Epithelial cell of esophagus (primary cell): Measurements from ENCODE around the gene PDIA4.

Source experiments
- DNase-seq: peaks from one replicate; pipeline ENCODE4 v3.0.0; 2010; ENCODE audit warnings: low read depth
- H3K4me3 ChIP-seq: 2 replicates; pipeline ENCODE4 v1.5.1; 2011; ENCODE audit warnings: mild to moderate bottlenecking, low read length, control low read depth
- TF ChIP-seq, protein P1 (sequence below): IDR thresholded peaks from 2 replicates; pipeline ENCODE4 v1.5.1; 2011; ENCODE audit warnings: low read depth, mild to moderate bottlenecking, low read length, control low read depth, inconsistent platforms; ENCODE audit not compliant: insufficient read depth; ENCODE audit errors: missing control alignments

PDIA4 gene

DNA sequence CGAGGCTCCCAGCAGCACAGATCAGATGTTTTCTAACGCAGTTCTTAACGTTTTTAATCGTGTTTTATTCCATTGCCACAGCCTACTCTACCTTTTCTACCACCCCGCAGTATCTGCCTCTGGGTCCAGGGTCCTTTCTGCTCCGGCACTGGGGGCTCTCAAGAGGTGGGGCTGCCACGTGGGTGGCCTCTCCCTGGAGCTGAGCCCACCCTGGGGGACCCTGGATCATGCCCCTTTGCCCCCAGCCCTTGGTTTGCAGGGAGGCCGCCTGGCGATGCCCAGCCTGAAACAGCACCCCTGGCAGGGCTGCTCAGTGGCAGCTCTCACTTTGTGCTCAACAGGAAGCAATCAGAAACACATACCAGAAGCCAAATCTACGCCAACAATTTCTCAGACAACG is 25.3 kb downstream of the PDIA4 start:
- TF ChIP-seq, protein P1, sequence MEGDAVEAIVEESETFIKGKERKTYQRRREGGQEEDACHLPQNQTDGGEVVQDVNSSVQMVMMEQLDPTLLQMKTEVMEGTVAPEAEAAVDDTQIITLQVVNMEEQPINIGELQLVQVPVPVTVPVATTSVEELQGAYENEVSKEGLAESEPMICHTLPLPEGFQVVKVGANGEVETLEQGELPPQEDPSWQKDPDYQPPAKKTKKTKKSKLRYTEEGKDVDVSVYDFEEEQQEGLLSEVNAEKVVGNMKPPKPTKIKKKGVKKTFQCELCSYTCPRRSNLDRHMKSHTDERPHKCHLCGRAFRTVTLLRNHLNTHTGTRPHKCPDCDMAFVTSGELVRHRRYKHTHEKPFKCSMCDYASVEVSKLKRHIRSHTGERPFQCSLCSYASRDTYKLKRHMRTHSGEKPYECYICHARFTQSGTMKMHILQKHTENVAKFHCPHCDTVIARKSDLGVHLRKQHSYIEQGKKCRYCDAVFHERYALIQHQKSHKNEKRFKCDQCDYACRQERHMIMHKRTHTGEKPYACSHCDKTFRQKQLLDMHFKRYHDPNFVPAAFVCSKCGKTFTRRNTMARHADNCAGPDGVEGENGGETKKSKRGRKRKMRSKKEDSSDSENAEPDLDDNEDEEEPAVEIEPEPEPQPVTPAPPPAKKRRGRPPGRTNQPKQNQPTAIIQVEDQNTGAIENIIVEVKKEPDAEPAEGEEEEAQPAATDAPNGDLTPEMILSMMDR, result no peak
- DNase-seq, result no peak
- no peak overlapping the region for H3K4me3 ChIP-seq

DNA sequence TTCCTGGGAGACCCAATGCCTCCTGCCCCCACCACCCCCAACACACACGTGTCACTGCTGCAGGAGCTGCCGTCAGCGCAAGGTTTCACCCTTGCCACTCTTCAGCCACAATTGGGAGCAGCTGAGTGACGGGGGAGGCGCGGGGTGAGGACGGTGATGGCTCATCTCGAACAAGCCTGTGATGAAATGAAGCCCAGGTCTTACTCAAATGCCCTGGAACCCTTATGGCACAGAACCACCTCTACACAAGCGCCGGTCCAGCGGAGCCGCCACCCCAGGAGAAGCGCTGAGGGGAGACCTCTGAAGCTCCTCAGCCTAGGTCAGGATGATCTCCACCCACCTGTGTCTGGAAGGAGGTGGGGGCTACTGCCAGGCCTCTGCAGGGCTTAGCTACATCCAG is 25.7 kb downstream of the PDIA4 start:
- TF ChIP-seq, protein P1, result no peak

DNA sequence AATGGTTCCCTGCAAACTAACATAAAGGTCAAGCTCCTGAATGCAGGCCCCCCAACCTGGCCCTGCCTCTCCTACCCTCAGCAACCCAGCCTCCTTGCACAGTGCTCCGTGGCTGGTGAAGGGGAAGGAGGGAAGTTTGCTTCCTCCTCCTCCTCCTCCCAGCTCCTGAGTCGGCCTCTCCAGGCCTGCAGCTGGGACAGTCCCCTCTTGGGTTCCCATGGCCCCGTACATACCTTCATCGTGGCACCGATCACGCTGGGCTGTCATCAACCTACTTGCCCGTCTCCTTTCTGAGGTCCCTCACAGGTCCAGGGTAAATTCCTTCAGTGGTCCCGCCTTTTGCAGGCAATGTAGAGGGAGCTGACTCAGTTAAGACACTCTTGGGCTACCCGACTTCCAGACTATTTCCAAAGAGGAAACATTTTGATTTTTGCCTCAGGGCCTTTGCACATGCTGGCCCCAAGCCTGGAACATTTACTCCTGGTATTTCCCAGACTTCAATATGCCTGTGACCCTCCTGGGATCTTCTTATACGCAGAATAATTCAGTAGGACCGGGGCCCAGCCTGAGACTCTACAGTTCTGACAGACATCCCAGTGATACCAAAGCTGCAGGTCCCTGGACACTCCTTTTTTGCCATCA is 26.8 kb downstream of the PDIA4 start:
- no peak overlapping the region for H3K4me3 ChIP-seq
- no peak for DNase-seq
- TF ChIP-seq, protein P1, result no peak

More for the DNA sequence above, 25.7 kb downstream of the PDIA4 start:
- no peak for DNase-seq
- no peak overlapping the region for H3K4me3 ChIP-seq

DNA sequence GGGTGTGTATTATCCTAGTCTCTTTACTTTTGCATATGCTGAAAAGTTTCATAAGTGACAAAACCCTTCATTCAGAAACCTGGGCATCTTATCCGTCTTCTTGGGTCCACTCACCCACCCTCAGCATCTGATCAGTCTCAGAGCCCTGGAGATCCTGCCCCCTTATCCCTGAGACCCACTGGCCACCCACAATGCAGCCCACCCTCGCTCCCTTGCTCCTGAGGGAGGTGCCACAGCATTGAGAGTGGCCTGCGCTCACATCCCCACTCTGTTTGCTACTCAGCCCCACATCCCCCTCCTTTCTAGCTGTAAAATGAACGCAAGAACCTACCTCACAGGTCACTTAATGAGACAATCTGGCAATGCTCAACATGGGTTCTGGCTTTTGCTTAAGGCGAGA is 27.3 kb downstream of the PDIA4 start:
- TF ChIP-seq, protein P1, result no peak
- H3K4me3 ChIP-seq, result no peak overlapping the region
- DNase-seq, result no peak

DNA sequence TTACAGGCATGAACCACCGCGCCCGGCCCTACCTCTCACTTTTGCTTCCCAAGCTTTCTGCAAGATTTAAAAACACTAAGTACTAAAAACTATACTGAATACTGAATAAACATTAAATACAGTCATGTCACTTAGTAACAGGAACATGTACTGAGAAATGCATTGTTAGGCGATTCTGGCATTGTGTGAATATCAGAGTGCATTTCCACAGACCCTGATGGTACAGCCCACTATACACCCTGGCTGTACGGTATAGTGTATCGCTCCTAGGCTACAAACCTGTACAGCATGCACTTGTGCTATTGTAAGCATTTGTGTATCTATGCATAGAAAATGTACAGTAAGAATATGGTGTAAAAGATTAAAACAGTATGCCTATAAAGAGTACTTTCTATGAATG is 29.1 kb downstream of the PDIA4 start:
- DNase-seq, result no peak
- TF ChIP-seq, protein P1, result no peak
- no peak overlapping the region for H3K4me3 ChIP-seq

DNA sequence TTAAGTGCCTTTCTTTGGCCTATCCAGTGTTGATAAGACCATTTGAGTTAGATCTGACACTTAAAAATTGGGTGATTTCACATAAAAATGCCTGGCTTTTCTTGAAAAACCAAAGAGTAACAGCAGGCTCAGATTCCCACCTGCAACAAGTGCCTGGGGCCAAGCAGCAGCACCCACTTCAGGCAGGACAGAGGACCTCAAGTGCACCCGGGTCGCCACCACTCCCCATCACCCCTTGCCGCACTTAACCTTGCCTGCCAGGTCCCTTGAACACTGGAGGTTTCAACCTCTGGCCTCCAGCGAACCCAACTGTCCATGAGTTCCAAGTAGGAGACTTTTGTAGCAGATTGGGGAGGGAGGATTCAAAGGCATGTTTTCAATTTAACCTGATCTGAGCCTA is 30.8 kb downstream of the PDIA4 start:
- TF ChIP-seq, protein P1, result no peak
- no peak for DNase-seq
- H3K4me3 ChIP-seq, result no peak overlapping the region

DNA sequence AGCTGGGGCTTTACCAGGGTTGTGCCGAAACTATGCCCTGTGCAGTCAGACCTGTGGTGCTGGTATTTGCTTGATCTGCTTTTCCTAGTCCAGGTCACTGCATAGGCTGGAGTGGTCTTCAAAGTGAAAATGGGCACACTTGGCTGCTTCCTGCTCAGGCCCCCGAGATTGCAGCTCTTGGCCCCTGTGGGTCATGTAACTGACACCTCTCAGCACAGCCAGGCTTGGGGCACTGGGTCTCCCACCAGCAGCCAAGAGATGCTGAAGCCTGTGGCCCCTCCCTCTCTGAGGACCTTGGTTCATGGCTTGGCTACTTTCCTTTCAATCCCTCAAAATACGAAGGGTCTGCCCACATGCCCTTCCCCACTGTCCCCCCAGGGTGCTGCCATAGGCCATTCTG is 33.7 kb downstream of the PDIA4 start:
- H3K4me3 ChIP-seq, result no peak overlapping the region
- TF ChIP-seq, protein P1, result no peak
- DNase-seq, result no peak
